GM23338 (cell line): Measurements from ENCODE around the gene ZNF565. TPM values are rescaled to one million over a fixed set of nuclear protein-coding genes. Genes with fewer than 3 reads are reported as not detected.

Source experiments
- ATAC-seq: fragments of 200-7000 bp; cut with Tn5 transposase; 3 replicates; pipeline ENCODE4 v1.9.1; 2020
- DNase-seq: peaks from one replicate; pipeline ENCODE4 v3.0.0-alpha.2; 2015; ENCODE audit warnings: low spot score
- H2AFZ ChIP-seq: fragments of 200-600 bp; sonication (generic); 2 replicates; pipeline ENCODE4 v1.8.0; 2016; ENCODE audit warnings: antibody characterized with exemption, mild to moderate bottlenecking, moderate library complexity
- H3F3A ChIP-seq: fragments of 200-600 bp; sonication (generic); replicated peaks from 2 replicates; pipeline ENCODE4 v1.8.0; 2017; ENCODE audit warnings: antibody characterized with exemption, mixed run types, low read depth
- H3K27ac ChIP-seq: fragments of 200-600 bp; sonication (generic); 2 replicates; pipeline ENCODE4 v1.6.1; 2016; ENCODE audit warnings: low read depth
- H3K27me3 ChIP-seq: fragments of 200-600 bp; sonication (generic); 2 replicates; pipeline ENCODE4 v1.8.0; 2016; ENCODE audit warnings: mild to moderate bottlenecking, mixed run types, moderate library complexity; ENCODE audit not compliant: insufficient read depth
- H3K36me3 ChIP-seq: fragments of 200-600 bp; sonication (generic); 2 replicates; pipeline ENCODE4 v1.8.0; 2016; ENCODE audit warnings: mild to moderate bottlenecking; ENCODE audit not compliant: insufficient read depth
- H3K4me1 ChIP-seq: fragments of 200-600 bp; sonication (generic); 2 replicates; pipeline ENCODE4 v1.8.0; 2016; ENCODE audit warnings: mild to moderate bottlenecking, moderate library complexity; ENCODE audit not compliant: insufficient read depth
- H3K4me2 ChIP-seq: fragments of 200-600 bp; sonication (generic); 2 replicates; pipeline ENCODE4 v1.7.1; 2017; ENCODE audit warnings: mixed run types
- H3K4me3 ChIP-seq: fragments of 200-600 bp; sonication (generic); 2 replicates; pipeline ENCODE4 v1.6.1; 2016; ENCODE audit warnings: mixed run types
- H3K79me2 ChIP-seq: fragments of 200-600 bp; sonication (generic); replicated peaks from 2 replicates; pipeline ENCODE4 v1.8.0; 2017; ENCODE audit warnings: mild to moderate bottlenecking; ENCODE audit not compliant: insufficient read depth
- H3K9me2 ChIP-seq: fragments of 200-600 bp; sonication (generic); 2 replicates; pipeline ENCODE4 v1.8.0; 2017; ENCODE audit not compliant: insufficient read depth
- H4K20me1 ChIP-seq: fragments of 200-600 bp; sonication (generic); replicated peaks from 2 replicates; pipeline ENCODE4 v1.8.0; 2017; ENCODE audit warnings: mild to moderate bottlenecking; ENCODE audit not compliant: insufficient read depth
- H3K27ac Mint-ChIP-seq: 2 replicates; pipeline ENCODE4 v1.8.0; 2020; ENCODE audit warnings: inconsistent platforms, mild to moderate bottlenecking, moderate library complexity, mixed read lengths
- H3K27me3 Mint-ChIP-seq: 3 replicates; pipeline ENCODE4 v1.8.0; 2022; ENCODE audit warnings: low read depth, mild to moderate bottlenecking, moderate library complexity, mixed read lengths, inconsistent platforms; ENCODE audit not compliant: insufficient read depth, poor library complexity
- H3K36me3 Mint-ChIP-seq: 3 replicates; pipeline ENCODE4 v1.8.0; 2021; ENCODE audit warnings: low read depth, mild to moderate bottlenecking, inconsistent platforms, moderate library complexity, mixed read lengths
- H3K4me1 Mint-ChIP-seq: 3 replicates; pipeline ENCODE4 v1.8.0; 2020; ENCODE audit warnings: mild to moderate bottlenecking, inconsistent platforms, mixed read lengths
- H3K4me3 Mint-ChIP-seq: 3 replicates; pipeline ENCODE4 v1.8.0; 2021; ENCODE audit warnings: moderate library complexity, mild to moderate bottlenecking, inconsistent platforms, mixed read lengths
- H3K9me3 Mint-ChIP-seq: 3 replicates; pipeline ENCODE4 v1.8.0; 2020; ENCODE audit warnings: moderate library complexity, mild to moderate bottlenecking, inconsistent platforms, mixed read lengths
- CREB1 ChIP-seq: fragments of 250-450 bp; sonication (Bioruptor Pico); IDR thresholded peaks from 2 replicates; pipeline ENCODE4 v1.5.0; 2020; ENCODE audit warnings: low read depth, mild to moderate bottlenecking, moderate library complexity
- CTCF ChIP-seq, 2 experiments: fragments of 200-600 bp in 1 of 2; sonication (generic) in 1 of 2; conservative IDR thresholded peaks; 2 replicates each; pipeline versions ENCODE4 v1.5.1 to v1.6.1; 2016 to 2017; ENCODE audit warnings: antibody characterized with exemption in 2 of 2, low read depth in 2 of 2, mild to moderate bottlenecking in 2 of 2, moderate library complexity in 1 of 2
- ETS1 ChIP-seq: IDR thresholded peaks from 2 replicates; pipeline ENCODE4 v1.6.1; 2016; ENCODE audit warnings: antibody characterized with exemption
- EZH2 ChIP-seq: fragments of 200-600 bp; sonication (generic); IDR thresholded peaks from one replicate; pipeline ENCODE4 v1.8.0; 2017; ENCODE audit warnings: antibody characterized with exemption, mild to moderate bottlenecking, low read depth; ENCODE audit not compliant: unreplicated experiment
- EZH2phosphoT487 ChIP-seq: fragments of 200-600 bp; sonication (generic); IDR thresholded peaks from one replicate; pipeline ENCODE4 v1.8.1; 2018; ENCODE audit warnings: antibody characterized with exemption; ENCODE audit not compliant: unreplicated experiment
- JUNB ChIP-seq: IDR thresholded peaks from one replicate; pipeline ENCODE4 v1.6.1; 2016; ENCODE audit warnings: antibody characterized with exemption; ENCODE audit not compliant: unreplicated experiment
- NANOG ChIP-seq: IDR thresholded peaks from 2 replicates; pipeline ENCODE4 v1.6.1; 2016; ENCODE audit warnings: antibody characterized with exemption, borderline replicate concordance
- POLR2AphosphoS5 ChIP-seq: IDR thresholded peaks from 2 replicates; pipeline ENCODE4 v1.6.1; 2016; ENCODE audit warnings: antibody characterized with exemption, low read depth
- REST ChIP-seq: IDR thresholded peaks from one replicate; pipeline ENCODE4 v1.6.1; 2018; ENCODE audit warnings: antibody characterized with exemption; ENCODE audit not compliant: unreplicated experiment
- STAT1 ChIP-seq: IDR thresholded peaks from one replicate; pipeline ENCODE4 v1.6.1; 2016; ENCODE audit warnings: antibody characterized with exemption; ENCODE audit not compliant: unreplicated experiment
- ZNF114 ChIP-seq: fragments of 250-450 bp; sonication (Bioruptor Pico); IDR thresholded peaks from 2 replicates; pipeline ENCODE4 v1.5.0; 2020; ENCODE audit warnings: mild to moderate bottlenecking, moderate library complexity
- ZNF331 ChIP-seq: fragments of 250-450 bp; sonication (Bioruptor Pico); IDR thresholded peaks from 2 replicates; pipeline ENCODE4 v1.5.0; 2020; ENCODE audit warnings: low read depth, mild to moderate bottlenecking, moderate library complexity
- ZNF462 ChIP-seq: fragments of 250-450 bp; sonication (Bioruptor Pico); IDR thresholded peaks from 2 replicates; pipeline ENCODE4 v1.5.0; 2020; ENCODE audit warnings: mild to moderate bottlenecking, moderate library complexity
- polyA plus RNA-seq: library from polyadenylated mRNA; unstranded; fragments of >200 nt; fragmentation: Nextera tagmentation; extraction: Ambion mirVana; gene quantifications from 2 replicates; pipeline ENCODE4 v1.2.1, GENCODE V29; 2016
- total RNA-seq: library from RNA; depleted of rRNA; stranded (reverse); fragments of >200 nt; shearing (Covaris generic); gene quantifications from 2 replicates; pipeline ENCODE4 v1.2.3, GENCODE V29; 2014

ZNF565 gene
- total and polyA plus RNA-seq, 2 experiments from 2014 or later = 2.4 to 3.2 TPM

GRCh38 chr19:36201684-36202083 lies 12.8 kb downstream of the ZNF565 start:
- DNase-seq = no peak
- no peaks in the 10 kb centered on the region for H3K79me2 ChIP-seq
- H3K36me3 ChIP-seq = no peaks in the 10 kb centered on the region
- TF ChIP-seq STAT1 (no peak), POLR2AphosphoS5 (no peak), NANOG (no peak), ZNF114 (no peak), CREB1 (CRISPR knock-in tag) (no peak), ZNF462 (CRISPR knock-in tag) (no peak), REST (no peak), EZH2 (no peak), ETS1 (no peak), ZNF331 (CRISPR knock-in tag) (no peak), EZH2phosphoT487 (no peak), CTCF (conservative IDR thresholded peaks at IDR 0.05; ENCODE audit: low read depth in 2 of 2) (no peak), JUNB (no peak)
- H3K27ac ChIP-seq = no peak overlapping the region
- H3K4me3 ChIP-seq = no peak overlapping the region
- H3K9me2 ChIP-seq = no peaks in the 10 kb centered on the region
- H3K9me3 Mint-ChIP-seq = no peaks in the 10 kb centered on the region
- no peak overlapping the region for H3K4me3 Mint-ChIP-seq
- no peak overlapping the region for H2AFZ ChIP-seq
- peaks cover 5% of the 10 kb centered on the region; the same call in 1 of the 2 replicates for H3F3A ChIP-seq
- H3K27me3 Mint-ChIP-seq = no peaks in the 10 kb centered on the region
- H4K20me1 ChIP-seq = no peaks in the 10 kb centered on the region
- no peaks in the 10 kb centered on the region; the same call in 2 of the 3 replicates for H3K4me1 Mint-ChIP-seq
- no peaks in the 10 kb centered on the region for H3K4me1 ChIP-seq
- no peak overlapping the region for H3K4me2 ChIP-seq
- H3K27ac Mint-ChIP-seq = no peak overlapping the region
- H3K27me3 ChIP-seq = no peaks in the 10 kb centered on the region
- no peak for ATAC-seq
- H3K36me3 Mint-ChIP-seq = no peaks in the 10 kb centered on the region
